Liver (tissue), 3 donors: Measurements from ENCODE around the gene HELZ2.

Experiments used
- CTCF ChIP-seq: fragments of 150-350 bp; IDR thresholded peaks from 2 replicates; pipeline ENCODE4 v1.5.1; 2017; ENCODE audit warnings: improper control_type of control experiment, low read depth, low read length; ENCODE audit not compliant: missing input control
- EGR1 ChIP-seq, 2 donors: IDR thresholded peaks; 2 replicates each; pipeline ENCODE4 v1.6.1; 2016 to 2018; ENCODE audit warnings: antibody characterized with exemption in 2 of 2, low read depth in 2 of 2
- JUND ChIP-seq, 2 donors: IDR thresholded peaks; 2 replicates each; pipeline ENCODE4 v1.6.1; 2016; ENCODE audit warnings: antibody characterized with exemption in 2 of 2
- TAF1 ChIP-seq: conservative IDR thresholded peaks from 2 replicates; pipeline ENCODE4 v1.6.1; 2016; ENCODE audit warnings: antibody characterized with exemption, mild to moderate bottlenecking
- TF ChIP-seq, protein P1 (sequence below): IDR thresholded peaks from 2 replicates; pipeline ENCODE4 v1.6.1; 2016; ENCODE audit warnings: antibody characterized with exemption
- TF ChIP-seq, protein P2 (sequence below): IDR thresholded peaks from 2 replicates; pipeline ENCODE4 v1.6.1; 2016; ENCODE audit warnings: antibody characterized with exemption
- donor health status: healthy.
- donor health status: healthy.

- no peak for TF ChIP-seq CTCF
- no peak for TF ChIP-seq JUND (IDR thresholded peaks at IDR 0.05)
- peak in 1 of 2 donors; percentile 37 for TF ChIP-seq EGR1 (IDR thresholded peaks at IDR 0.05; ENCODE audit: low read depth in 2 of 2)
- TF ChIP-seq, protein P1, sequence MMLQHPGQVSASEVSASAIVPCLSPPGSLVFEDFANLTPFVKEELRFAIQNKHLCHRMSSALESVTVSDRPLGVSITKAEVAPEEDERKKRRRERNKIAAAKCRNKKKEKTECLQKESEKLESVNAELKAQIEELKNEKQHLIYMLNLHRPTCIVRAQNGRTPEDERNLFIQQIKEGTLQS, result no peak
- TF ChIP-seq, protein P2, sequence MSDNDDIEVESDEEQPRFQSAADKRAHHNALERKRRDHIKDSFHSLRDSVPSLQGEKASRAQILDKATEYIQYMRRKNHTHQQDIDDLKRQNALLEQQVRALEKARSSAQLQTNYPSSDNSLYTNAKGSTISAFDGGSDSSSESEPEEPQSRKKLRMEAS, result peak; percentile 60
- no peak for TF ChIP-seq TAF1
Measured at GRCh38 chr20:63534831-63535651, 39.0 kb downstream of the HELZ2 start.
